Stimulated activated CD4-positive, alpha-beta T cell treated with anti-CD3 and anti-CD28 coated beads, Interleukin-1b, Interleukin-23, amount 100 ng/mL, for 1 hour (primary cell): ENCODE measurements around the gene POLD3.
"Not testable (repeated sequence)": the region's sequence is repeated elsewhere in the genome, so short reads cannot be mapped to it uniquely, and the experiment has no call there.

ENCODE experiments used
- DNase-seq, 2 donors: peaks; one replicate each; pipeline ENCODE4 v3.0.0-alpha.2; 2020; ENCODE audit warnings: low read depth in 2 of 2

The POLD3 gene

DNA sequence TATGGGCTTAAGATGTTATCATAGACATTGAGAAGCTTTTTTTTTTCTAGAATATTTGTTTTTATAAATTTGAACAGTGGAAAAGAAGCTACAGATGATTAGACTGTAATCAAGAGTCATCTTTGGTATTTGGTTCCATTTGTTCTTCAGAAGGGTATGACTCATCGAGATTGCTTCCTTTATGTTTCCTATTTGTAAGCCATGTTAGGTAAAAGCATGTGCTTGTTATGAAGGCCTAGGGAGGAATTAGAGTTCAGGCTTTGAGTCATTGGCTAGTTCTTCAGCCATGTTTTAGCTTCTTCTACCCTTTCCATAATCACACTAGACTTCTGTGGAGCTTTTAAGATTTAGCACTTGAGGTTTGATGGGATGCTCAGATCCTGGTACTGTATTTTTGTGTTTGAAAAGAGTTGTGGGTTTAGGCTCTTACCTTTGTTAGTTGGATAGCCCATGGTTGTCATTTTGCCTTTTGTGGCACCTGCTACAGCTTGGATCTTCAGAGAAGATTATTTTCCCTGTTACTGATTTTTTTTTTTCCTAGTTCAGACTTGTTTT lies 44.3 kb downstream of the POLD3 start:
- no peak for DNase-seq

DNA sequence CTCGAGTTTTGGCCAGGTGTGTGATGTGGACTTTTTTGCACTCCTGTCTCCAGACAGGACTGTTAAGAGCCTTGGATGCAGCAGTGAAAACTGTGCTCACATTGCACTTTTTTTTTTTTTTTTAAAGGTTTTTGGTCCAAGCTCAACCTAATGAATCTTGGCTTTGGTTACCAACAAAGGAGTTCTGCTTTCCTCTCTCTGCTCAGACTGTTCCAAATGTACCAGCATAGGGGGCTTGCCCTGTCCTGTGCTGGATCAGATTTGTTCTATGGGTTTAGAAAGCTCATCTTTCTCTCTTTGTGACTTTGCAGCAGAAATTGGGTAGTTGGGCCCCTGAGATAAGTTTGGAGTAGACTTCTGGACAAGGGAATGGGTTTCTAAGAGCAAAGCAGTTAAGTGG lies 45.3 kb downstream of the POLD3 start:
- no peak for DNase-seq

DNA sequence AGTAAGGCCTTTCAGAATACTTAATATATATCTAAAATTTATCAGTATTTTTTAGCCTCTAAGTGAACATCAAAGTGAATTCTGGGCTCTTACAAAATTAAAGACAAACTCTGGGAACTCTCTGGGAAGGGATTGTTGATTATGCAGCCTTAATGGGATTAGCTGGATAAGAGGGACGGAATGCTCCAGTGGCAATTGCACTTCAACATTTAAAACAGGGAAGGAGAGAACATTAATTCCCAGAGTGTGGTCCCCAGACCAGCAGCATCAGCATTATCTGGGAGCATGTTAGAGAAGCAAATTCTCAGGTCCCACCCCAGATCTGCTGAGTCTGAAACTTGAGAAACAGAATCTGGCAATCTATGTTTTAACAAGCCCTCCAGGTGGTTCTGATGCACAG lies 46.5 kb downstream of the POLD3 start:
- no peak for DNase-seq

DNA sequence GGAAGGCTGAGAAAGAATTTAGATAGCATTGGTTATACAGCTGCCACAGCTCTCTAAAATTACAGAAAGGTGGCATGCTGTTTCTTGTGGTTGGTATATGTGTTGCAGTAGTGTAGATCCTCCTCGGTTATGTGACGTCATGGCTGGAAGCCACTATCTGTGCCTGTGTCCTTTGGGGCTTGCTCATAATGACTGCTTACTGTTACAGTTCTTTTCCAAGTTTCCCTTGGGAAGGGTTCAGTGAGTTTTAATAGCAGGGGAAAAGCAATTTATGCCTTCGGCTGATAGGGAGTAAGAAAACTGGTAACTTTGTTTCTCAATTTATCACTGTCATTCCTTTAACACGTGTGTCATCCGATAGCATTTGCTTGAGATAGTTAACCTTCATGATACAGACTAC lies 47.2 kb downstream of the POLD3 start:
- no peak for DNase-seq

DNA sequence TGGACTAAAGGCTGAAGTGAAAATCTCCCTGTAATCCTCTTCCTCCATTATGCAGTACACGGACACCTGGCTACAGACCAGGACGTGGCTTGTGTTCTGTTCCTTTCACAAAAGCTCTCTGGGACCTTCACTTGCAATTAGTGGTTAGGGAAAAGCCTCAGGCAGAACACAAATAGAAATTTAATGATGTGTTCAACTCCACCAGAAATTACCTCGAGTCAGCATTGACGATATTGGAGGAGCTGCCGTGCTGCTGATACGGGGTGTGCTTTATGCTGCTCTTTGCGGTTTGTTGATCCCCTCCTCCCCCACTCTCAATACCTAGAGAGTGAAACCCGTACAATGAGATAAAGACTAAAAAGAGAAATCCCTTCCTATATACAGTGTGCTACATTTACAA lies 48.9 kb downstream of the POLD3 start:
- no peak for DNase-seq

DNA sequence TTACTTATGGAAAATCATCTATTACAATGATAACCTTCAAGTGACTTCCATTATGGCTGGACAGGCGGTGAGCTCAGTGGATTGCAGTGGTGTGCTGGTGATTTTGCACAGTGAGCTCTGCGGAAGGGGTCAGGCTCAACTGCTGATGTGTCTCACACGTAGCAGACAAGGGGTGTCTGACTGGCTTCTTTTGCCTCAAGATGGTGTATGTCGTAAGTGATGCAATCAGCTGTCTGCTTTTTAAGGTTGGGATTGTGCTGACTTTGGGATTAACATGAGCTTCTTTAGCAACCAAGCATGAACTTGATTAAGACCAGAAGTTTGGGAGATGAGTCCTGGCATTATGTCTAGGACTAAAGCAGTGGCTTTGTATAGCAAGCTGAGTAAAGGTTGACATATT lies 49.5 kb downstream of the POLD3 start:
- no peak for DNase-seq

DNA sequence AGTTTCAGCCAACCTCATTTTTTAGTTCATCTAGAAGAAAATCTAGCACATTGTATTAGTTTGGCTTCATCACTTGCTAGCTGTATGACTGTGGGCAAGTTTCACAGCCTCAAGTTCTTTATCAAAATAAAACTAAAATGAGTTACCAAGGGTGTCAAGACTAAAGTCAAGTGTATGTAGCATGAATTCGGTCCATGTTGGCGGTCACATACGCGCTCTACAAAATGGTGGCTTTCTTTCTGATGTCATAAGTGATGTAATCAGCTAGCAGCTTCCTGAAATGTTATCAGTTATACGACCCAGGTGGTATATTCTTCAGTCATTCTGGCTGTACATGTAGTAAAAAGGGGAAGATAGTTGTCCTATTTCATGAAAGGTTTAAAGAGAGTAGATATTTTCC lies 50.5 kb downstream of the POLD3 start:
- no peak for DNase-seq

DNA sequence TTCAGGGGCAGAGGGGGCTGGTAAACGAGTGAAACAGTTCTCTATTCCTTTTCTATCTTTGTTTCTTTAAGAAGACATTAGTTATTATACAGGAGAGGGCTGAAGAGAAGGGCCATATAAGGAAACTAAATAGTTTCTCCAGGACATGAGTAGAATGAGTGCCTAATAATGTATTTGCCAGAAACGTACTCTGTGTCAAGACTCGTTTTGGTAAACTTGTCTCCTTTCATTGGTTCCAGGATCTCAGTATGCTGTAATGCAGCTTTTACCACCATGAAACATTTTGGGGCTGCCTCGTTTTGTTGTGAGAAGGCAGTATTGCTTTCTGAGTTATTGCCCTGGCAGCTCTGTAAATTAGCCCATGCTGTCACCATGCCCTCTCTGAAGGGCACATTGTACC lies 51.7 kb downstream of the POLD3 start:
- no peak for DNase-seq

DNA sequence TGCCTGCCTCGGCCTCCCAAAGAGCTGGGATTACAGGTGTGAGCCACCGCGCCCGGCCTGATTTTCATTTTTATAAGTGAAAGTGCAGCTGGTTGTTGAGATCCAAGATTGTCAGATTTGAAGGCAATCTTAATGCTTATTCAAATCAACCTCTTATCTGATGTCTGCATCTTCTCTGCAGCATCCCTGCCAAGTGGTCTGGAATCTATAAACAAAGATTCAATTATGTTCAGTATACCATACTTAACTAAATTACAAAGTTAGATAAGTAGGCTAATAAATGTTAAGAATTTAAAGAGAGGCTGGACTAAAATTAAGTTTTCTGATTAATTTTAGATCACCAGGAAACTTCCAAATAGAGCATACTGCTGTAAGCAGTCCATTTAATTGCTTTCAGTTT lies 53.8 kb downstream of the POLD3 start:
- no peak for DNase-seq

DNA sequence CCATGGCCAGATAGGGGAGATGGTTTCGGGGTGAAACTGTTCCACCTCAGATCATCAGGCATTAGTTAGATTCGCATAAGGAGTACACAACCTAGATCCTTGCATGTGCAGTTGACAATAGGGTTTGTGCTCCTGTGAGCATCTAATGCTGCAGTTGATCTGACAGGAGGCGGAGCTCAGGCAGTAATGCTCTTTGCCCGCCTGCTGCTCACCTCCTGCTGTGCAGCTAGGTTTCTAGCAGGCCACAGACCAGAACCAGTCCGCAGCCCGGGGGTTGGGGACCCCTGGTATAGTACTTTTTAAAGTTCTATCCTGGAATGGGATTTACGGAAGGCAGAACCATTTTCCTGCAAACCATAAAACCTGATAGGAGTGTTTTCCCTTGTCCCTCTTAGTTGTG lies 54.6 kb downstream of the POLD3 start:
- no peak for DNase-seq

DNA sequence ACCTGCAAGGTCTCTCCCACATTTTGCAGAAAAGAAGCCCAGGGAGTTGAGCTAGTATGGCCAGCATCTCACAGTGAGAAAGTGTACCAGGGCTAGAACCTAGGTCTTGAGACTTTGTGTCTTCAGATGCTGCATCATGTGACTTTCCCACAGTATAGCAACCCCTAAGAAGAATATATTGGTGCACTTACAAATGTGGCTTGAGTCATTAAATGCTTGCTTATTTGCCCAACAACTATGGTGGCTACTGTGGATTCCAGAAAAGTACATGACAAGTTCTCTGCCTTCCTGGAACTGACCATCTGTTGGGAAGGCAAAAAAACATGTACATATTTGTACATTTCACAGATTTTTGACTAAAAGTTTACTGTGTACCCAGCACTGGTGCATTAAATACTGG lies 55.0 kb downstream of the POLD3 start:
- DNase-seq = no peak

DNA sequence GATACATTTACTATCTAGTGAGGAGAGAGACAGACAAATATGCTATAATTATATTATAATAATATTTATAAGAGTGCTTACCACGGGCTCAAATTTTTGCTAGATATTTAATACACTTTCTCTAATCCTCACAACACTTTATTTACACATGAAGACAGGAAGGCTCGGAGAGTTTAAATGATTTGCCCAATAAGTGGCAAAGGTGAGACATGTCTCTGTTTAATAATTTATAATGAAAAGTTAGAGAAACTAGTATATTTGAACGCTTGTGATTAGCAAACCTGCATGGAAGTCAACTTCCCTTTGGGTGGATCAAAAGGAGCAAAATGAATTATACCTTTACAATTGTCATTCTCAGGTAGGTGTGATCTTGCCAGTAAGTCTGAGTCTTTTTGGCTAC lies 55.4 kb downstream of the POLD3 start:
- no peak for DNase-seq

DNA sequence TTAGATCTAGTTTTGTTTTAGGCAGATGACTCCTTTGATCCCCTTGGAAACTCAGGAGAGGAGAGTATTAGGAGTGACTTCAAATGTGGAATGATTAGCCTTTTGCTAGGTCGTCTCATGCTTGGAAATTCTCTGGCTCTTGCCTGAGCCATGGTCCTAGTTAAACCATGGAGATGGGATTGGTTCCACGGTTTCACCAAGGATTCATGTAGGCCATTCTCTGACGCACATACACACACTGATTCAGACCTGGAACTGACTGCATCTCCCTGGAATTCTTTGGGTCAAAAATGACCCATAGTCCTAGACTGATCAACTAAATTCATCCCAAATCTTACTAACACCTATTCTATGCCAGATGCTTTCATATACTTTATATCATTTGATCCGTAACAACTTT lies 56.5 kb downstream of the POLD3 start:
- DNase-seq = no peak

DNA sequence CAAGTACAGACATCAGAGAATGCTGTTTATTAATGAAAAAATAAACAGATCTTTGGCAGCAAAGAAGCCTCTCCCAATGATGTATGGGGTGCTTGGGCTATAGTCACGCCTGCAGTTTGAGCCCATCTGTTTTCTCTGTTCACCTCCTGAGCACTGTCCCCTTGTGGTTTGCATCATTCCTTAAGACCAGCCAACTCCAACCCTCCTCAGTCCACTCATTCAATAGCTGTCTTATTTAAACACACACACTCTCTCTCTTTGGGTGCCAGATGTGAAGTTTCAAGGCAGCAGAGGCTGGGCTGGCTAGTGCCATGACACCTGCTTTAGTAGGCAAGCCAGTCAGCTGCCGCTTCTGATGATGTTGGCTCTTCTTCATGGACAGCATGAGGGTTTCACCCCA lies 58.1 kb downstream of the POLD3 start:
- DNase-seq = no peak

DNA sequence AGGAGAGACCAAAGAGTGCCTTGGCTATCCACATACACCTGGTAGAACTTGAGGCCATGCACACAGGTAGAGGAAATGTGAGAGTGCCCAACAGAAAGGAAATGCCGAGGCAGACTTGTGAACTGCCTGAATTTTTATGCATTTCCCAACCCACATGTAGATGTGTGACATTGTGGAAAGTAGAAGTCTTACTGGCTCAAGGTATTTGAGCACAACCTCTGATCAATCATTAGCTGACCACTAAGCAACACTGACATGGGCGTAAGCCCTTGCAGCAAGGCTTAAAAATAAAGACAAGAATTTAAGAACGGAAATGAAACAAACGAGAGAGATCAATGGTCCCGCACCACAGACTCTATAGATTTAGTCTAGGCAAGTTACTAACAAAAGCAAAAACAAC lies 62.6 kb downstream of the POLD3 start:
- DNase-seq = no peak

DNA sequence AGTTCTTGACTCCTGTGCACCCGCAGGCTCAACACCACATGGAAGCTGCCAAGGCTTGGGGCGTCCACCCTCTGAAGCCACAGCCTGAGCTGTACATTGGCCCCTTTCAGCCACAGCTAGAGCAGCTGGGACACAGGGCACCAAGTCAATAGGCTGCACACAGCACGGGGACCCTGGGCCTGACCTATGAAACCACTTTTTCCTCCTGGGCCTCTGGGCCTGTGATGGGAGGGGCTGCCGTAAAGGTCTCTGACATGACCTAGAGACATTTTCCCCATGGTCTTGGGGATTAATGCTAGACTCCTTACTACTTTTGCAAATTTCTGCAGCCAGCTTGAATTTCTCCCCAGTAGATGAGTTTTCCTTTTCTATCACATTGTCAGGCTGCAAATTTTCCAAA lies 66.7 kb downstream of the POLD3 start:
- not testable (repeated sequence) for DNase-seq

DNA sequence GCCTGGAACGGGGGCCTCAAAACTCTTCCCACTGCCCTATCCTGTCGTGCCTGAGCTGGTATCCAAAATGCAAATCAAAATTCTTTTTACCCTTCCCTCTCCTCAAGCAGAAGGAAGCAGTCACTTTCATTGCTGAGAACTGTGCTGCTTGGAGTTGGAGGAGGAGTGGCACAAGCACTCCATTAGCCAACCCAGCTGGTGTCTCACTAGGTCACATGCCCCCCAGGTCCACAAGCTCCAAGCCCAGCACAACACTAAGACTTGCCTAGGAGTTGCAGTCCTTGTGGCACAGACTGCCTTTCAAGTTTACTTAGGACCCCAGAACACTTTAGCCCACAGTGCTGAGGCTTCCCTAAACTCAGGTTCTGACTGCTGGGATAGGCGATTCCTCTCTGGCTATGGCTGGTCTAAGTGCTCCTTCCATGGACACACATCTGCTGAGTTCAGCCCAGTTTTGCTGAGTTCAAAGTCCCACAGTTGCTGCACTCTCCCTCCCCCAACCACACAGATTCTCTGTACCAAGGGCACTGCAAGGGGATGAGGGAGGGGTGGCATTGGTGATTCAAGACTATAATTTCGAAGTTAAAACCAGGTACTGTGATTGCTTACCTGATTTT lies 70.2 kb downstream of the POLD3 start:
- no peak for DNase-seq

DNA sequence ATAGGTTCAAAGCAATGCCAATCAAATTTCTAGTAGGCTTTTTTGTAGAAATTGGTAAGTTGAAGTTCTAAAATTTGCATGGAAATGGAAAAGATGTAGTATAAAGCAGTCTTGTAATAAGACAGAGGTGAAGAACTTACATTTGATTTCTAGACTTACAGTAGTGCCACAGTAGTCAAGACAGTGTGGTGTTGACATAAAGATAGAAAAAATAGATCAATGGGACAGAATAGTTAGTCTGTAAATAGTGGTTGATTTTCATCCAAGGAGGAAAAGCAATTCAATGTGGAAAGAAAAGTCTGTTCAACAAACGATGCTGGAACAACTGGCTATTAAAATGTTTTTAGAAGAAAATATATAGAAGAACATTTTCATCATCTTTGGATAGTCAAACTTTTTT lies 70.9 kb downstream of the POLD3 start:
- DNase-seq = no peak

DNA sequence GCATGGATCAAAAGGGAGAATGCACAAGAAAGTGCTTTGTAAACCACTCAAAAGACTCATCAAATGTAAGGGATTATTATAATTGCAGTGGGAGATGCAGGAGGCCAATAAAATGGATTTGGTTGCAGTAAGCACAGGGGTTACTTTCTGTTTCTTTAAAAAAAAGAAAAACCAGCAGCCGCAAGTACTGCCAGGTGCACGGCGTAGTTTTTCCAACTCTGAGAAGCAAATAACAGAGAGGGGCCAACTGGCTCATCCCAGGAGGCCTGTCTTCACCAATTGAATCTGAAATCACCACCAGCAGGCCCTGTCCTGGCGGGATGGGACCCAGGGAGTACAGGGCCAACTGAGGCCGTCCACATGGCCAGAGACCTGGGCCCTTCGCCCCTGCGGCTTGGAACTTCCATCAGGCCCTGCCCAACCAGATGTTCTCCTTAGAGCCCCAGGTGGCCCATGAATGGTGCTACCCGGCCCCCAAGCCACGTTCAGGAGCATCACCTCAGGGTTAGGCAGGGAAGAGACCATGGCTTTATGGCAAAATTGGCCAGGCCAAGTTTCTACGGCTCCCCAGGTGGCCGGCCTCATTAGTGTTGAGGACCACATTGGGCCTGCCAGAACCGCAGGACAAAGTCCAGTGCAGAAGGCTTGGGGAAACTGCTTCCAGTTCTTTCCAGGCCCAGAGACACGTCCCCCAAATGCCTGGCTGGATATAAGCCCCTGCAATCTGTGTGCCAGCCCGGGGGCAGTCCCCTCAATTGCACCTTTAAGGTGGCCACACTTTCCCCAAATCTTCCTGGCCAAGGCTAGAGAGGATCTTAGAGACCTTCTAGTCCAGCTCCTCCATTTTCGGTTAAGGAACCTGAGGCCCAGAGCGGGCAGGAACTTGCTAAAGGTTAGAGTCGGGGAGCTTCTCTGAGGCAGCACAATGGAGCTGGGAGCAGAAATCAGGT lies 77.1 kb downstream of the POLD3 start:
- DNase-seq = no peak

DNA sequence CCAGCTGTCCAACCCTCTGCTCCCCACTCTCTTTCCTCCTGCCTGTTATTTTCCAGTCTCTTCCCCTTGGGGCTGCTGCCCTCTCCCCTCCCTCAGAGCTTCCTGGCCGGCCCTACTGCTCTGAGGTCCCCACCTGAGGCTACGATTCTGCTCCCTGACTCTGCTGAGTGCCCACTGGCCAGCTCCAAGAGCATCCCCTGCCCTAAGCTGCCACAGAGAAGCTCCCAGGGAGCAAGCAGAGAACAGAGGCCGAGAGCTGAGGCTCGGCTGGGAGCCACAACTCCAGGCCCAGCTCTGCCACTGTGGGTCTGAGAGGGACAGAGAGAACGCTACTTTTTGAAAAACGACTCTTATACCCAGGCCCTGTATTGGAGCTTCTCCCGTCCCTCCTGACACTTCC lies 77.8 kb downstream of the POLD3 start:
- DNase-seq = no peak

DNA sequence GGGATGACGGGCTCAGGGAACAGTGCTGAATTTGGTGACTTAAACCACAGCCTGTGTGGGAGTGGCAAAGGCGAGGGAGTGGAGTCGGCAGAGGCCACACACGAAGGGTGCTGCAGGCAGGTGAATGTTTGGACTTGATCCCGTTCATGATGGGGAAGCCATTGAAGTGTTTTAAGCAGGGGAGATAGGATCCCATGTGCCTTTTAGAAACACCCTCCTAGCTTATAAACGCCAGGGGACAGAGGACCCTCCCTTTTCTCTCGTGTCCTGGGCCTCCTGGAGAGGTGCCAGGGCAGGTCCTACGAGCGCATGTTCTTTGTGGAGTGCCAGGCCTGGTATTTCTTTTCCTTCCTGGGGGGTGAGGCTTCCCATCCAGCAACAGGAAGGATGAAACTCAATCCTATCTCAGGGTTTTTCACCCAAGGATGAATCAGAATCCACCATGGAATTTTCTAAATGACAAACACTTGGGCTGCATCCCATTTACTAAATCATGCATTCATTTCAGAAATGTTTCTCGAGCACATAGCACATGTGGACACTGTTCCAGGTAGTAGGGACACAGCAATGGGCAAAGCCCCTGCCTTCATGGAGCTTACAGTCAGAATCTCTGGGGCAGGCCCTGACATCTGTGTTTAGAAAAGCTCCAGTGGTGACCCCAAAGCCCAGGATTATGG lies 79.3 kb downstream of the POLD3 start:
- no peak for DNase-seq

DNA sequence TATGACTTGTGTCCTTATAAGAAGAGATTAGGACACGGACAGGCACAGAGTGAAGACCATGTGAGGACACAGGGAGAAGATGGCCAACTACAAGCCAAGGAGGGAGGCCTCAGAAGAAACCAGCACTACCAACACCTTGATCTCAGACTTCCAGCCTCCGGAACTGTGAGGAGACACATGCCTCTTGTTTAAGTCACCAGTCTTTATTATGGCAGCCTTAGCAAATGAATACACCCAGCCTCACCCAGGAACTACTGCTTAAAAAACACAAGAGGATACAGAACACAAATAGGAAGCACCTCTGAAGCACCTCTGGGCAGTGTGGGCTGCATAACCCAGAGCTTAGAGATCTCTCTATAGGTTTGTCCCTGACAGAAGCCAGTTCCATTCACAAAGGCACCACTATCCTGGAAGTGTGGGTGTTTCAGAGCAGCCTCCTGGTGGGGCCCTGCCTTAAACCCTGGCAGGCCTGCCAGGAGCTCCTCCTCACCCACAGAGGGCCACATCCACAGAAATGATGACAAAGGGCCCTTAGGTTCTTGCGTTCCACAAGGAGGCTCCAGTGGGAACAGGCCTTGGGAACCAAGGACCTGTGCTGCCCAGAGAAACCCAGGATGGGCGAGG lies 80.1 kb downstream of the POLD3 start:
- DNase-seq = no peak
